Gastroesophageal sphincter (tissue), 3 donors: ENCODE measurements around the gene KRTAP12-1.

ENCODE experiments used
- POLR2AphosphoS5 ChIP-seq: sonication (generic); formaldehyde crosslinking; IDR thresholded peaks from one replicate; pipeline ENCODE4 v1.6.1; 2017; ENCODE audit warnings: antibody characterized with exemption
- TF ChIP-seq, protein P1 (sequence below), 4 experiments: fragments of 200-600 bp in 2 of 4; fragments of 450-650 bp in 2 of 4; sonication (generic) in 1 of 4; IDR thresholded peaks; one replicate each; pipeline ENCODE4 v1.5.1; 2017 to 2019; ENCODE audit warnings: antibody characterized with exemption in 4 of 4, mild to moderate bottlenecking in 2 of 4, moderate library complexity in 2 of 4

- TF ChIP-seq, protein P1, sequence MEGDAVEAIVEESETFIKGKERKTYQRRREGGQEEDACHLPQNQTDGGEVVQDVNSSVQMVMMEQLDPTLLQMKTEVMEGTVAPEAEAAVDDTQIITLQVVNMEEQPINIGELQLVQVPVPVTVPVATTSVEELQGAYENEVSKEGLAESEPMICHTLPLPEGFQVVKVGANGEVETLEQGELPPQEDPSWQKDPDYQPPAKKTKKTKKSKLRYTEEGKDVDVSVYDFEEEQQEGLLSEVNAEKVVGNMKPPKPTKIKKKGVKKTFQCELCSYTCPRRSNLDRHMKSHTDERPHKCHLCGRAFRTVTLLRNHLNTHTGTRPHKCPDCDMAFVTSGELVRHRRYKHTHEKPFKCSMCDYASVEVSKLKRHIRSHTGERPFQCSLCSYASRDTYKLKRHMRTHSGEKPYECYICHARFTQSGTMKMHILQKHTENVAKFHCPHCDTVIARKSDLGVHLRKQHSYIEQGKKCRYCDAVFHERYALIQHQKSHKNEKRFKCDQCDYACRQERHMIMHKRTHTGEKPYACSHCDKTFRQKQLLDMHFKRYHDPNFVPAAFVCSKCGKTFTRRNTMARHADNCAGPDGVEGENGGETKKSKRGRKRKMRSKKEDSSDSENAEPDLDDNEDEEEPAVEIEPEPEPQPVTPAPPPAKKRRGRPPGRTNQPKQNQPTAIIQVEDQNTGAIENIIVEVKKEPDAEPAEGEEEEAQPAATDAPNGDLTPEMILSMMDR (IDR thresholded peaks at IDR 0.05): no peak
- TF ChIP-seq POLR2AphosphoS5: no peak
Measured at GRCh38 chr21:44701541-44701940, 19.6 kb upstream of the KRTAP12-1 start.
